Right hindlimb (tissue), 1 donor: ENCODE measurements around the gene CTSW.
A peak's percentile ranks its signal among the peaks of the same experiment; 100 is the strongest.
"Not testable (repeated sequence)": the region's sequence is repeated elsewhere in the genome, so short reads cannot be mapped to it uniquely, and the experiment has no call there.

Source experiments
- DNase-seq: peaks from one replicate; pipeline ENCODE4 v3.0.0-alpha.2; 2018

CTSW gene

DNA sequence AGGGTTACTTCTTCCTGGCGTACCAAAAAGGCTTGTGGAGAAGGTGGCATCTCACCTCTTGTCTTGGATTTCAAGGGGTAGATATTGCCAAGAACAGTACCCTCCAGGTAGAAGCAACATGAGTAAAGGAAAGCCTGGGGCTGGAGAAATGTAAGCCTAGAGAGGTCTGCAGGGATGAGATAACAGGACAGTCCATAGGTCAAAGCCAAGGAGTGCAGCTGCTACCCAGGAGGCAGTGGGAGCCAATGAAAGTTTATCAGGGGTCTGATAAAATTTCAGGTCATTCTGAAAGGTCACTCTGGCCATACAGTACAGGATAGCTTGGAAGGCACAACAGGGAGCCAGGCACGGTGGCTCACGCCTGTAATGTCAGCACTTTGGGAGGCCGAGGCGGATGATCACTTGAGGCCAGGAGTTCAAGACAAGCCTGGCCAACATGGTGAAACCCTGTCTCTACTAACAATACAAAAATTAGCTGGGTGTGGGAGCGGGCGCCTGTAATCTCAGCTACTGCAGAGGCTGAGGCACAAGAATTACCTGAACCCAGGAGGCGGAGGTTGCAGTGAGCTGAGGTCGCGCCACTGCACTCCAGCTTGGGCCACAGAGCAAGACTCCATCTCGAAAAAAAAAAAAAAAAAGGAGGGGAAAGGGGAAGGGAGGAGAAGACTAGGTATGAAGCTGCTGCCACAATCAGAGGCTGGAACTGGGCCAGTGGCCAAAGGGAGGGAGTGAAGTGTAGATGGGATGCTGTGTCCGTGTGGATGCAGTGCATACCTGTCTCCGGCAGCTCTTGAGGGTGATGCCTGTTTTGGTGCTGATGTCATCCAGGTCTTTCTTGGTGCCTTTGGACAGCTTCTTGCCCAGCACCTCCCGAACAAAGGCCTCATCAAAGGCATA lies 7.4 kb downstream of the CTSW start:
- DNase-seq: peak; percentile 27

DNA sequence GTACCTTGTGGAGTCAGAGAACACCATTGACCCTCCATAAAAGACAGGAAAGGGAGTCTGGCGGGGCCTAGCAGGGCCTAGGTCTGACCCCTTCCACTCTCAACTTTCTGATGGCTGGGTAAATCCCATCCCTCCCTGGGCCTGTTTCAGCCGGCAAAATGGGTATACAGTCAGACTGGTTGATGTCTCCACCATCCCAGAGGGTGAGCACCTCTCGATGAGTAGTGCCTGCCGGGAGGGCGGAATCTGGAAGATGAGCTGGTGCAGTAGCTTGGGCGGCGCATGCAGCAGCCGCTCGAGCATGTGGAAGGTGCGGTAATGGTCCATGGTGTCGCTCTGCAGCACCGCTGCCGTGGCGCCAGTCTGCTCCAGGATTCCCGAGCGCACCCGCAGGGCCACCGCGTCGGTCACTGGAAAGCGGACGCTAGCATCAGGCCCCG lies 8.1 kb downstream of the CTSW start:
- DNase-seq: no peak

DNA sequence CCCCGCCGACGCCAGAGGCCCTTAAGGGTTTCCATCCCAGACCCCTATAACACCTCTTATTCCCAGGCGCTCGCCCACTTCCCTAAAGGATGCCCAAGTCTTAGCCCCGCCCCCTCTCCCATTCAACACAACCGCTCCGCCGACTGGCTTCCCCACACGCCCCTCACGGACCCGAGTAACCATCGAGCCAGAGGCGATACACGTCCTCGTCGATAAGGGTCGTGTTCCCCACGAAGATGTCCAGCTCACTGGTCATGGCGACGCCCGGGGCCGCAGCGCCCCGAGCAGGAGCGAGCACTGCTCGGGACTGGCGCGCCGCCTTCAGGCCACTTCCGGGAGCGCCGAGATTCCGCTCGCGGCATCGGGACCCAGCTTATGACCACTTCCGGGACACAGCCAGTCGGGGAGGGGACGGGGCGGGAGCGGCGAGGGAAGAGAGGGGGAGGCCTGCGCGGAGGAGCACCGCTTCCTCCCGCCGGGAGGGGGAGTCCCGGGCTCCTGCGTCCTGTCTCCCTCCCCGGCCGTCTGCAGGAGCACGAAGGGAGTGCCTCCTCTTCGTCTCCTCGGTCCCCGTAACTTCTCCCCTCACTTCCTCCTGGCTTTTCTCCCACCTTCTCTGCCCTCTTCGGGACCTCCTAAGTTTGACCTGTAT lies 8.7 kb downstream of the CTSW start, which contains the start of gene FIBP:
TSS of gene FIBP (minus strand) at position 309 of the 652 bp plus-strand sequence. CDS start at position 256, 53 bp downstream.
- DNase-seq: peak; percentile 99

DNA sequence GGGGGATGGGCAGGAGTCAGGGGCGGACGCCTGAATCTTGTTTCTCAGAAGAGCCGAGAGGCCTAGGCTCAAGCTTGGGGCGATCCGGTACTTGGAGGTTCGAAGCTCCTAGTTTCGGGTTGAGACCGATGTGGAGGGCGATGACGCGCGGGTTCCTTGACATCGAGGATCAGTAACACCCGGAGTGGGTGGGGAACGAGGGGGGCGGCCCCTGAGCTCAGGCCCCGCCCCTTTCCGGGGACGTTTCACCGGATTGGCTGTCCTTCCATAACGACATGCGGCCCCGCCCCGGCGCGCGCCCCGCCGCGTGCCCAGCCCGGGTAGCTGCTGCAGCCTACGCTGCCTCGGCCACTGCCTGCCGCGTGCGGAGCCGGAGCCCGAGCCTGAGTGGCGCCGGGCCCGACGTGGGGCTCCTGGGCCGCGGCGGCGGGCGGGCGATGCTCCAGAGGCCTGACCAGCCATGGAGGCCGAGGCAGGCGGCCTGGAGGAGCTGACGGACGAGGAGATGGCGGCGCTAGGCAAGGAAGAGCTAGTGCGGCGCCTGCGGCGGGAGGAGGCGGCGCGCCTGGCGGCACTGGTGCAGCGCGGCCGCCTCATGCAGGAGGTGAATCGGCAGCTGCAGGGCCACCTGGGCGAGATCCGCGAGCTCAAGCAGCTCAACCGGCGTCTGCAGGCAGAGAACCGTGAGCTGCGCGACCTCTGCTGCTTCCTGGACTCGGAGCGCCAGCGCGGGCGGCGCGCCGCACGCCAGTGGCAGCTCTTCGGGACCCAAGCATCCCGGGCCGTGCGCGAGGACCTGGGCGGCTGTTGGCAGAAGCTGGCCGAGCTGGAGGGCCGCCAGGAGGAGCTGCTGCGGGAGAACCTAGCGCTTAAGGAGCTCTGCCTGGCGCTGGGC lies 10.9 kb downstream of the CTSW start, which contains the start of gene CCDC85B:
TSS of gene CCDC85B (plus strand) at position 350 of the 895 bp plus-strand sequence. CDS start at position 461, 111 bp downstream.
- DNase-seq: peak; percentile 98

DNA sequence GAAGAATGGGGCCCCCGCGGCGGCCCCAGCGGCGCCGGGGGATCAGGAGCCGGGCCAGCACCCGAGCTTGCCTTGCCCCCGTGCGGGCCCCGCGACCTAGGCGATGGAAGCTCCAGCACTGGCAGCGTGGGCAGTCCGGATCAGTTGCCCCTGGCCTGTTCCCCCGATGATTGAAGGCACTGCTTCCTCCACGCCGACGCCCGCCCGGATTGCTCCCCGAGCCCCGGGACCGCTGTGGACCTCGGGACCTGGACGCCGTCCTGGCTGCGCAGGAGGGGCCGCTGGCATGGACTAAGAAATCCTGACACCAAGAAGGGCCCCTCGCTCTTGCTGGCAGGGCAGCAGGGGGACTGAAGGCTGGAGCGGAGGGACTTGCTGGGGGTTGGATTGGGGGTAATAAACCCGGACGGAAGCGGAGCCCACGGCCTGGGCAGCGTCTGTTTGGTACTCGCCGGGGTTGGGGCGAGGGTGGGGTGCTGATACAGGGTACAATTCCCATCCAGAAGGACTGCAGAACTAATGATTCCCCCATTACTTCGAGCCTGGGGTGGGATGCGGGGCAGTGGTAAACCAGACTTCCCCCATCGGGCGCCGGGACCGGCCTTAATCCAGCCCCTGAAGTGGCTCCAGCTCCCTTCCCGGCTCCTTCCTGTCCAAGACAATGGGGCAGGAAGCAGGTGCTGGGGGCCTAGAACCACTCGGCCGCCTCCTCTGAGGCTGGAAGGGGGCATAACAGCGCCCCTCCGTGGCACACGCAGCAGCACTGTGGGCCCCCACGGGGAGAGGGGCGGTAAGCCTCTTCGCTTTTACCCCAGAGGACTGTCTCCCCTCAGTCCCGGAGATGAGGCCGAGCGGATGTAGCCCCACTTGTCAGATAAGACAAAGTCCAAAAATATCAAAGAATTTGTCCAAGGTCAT lies 11.8 kb downstream of the CTSW start:
- DNase-seq: peak; percentile 54

DNA sequence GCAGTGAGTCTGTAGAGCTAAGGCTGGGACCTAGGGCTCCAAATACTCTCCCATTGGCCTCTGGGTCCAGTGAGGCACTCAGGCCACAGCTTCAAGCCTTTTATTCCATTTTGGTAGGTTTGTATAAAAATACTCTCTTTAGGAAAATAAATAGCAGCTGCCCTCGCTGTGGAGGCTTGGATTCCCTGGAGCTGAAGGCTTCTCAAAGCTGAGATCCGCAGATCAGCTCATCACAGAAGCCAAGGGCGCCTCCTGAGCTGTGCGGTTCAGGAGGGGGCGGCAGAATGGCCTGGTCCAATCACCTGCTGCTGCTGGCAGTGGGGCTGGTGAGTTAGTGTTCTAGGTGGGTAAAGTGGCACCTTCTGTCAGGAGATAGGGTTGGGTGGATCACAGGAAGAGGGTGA lies 12.5 kb downstream of the CTSW start:
- DNase-seq: not testable (repeated sequence)

DNA sequence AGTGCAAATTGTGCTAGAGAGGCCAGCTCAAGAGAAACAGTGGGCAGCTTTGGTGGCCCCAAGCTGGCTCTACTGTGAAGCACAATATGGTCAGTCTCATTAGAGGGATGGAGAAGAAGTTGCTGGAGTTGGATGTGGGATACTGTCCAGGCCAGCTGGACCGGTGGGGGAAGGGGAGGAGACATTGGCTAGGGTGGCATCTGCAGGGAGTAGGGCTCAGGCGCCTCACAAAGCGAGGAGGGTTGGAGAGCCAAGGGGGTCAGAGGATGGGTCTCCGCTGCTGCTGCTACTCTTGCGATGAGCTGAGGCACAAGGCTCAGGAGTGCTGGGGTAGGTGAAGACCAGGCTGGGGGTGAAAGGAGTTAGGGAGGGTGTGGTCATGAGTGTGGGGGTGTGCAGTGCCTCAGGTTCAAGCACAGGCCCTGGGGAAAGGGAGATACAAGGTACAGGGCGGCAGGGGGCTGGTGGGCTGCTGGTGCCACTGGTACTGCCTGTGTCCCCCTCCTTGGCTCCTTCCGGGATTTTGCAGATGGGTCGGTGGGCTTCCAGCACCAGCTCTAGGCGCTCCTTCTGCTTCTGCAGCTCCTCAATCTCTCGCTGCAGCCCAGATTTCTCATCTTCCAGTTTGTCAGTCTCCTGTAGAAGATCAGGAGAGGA lies 13.2 kb downstream of the CTSW start:
- DNase-seq: peak; percentile 21

DNA sequence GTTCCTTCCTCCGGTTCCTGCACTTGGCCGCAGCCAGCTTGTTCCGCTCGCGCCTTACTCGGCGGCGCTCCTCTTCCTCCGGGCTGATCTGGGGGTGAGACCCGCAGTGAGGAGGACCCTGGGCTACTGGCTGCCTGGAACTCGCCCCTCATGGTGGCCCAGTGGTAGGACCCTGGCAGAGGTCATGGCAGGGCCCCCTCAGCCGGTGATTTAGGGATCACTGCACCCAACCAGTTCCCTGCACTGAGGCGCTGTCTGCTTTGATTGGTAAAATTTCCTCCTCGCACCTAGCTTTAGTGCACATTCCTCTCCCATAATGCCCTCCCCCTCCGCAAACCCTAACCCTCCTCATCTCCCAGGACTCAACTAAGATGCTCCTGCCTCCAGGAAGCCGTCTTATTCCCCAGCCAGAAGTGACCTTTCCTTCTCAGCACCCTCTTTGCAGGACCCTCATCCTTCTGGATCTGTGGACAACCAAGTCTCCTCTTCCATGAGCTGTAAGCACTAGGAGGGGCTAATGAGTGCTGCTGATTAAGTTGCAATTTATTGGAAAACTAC lies 14.5 kb downstream of the CTSW start:
- peak; percentile 19 for DNase-seq

DNA sequence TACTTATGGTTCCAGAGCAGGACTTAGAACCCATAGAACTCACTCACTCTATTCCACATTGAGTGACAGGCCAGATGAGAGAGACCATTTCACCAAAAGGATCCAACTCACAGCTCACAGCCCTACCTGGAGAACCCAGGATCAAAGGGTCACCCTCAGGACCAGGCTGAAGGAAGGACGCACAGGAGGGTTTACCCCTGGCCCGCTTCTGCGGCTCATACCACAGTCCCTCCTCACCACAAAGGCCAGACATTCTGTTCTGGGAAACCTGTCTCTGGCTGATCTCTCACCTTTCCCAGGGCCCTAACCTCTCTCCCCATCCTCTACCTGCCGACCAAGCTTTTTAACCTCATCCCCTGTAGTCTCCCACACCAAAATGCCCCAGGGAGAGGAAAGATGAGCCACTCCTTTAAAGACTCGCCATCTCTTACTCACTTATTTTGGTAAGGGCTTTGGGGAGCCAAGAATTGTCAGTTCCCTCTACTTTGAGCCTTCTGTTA lies 15.9 kb downstream of the CTSW start:
- no peak for DNase-seq

DNA sequence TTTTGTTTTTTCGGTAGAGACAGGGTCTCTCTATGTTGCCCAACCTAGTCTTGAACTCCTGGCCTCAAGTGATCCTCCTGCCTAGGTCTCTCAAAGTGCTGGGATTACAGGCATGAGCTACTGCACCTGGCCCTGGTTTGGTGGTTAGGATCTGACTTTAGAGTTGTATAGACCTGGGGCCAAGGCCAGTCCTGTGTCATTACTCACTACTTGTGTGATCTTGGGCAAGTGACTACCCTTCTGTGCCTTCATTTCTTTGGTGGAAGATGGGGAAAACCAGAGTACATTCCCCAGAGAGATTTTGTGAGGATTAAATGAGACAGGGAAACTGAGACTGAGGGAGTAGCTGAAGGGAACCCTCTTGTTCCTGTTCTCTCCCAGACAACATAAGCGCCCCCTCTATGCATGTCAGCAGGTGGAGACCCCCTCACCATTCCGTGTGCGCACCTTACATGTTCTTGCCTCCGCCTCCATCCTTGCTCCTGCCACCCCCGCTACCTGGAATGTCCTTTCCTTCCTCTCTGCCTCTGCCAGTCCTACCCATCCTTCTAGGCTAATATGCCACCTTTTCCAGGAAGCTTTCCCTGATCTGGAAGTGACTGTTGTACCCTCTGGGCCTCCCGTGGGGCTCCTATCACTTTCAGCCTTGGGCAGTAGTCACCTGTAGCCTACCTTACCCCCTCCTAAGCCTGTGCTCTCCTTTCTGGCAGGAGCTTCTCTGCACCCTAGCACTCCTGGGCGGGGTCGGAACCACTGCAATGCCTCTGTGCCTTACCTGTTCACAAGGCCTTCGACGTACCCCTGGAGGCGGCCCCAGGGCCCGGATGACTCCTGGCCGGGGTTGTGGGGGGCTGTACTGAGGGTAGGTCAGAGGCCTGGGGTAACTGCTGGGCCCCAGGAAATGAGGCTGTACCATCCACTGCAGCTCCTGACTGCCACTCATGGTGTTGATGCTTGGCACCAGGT lies 16.7 kb downstream of the CTSW start:
- no peak for DNase-seq

DNA sequence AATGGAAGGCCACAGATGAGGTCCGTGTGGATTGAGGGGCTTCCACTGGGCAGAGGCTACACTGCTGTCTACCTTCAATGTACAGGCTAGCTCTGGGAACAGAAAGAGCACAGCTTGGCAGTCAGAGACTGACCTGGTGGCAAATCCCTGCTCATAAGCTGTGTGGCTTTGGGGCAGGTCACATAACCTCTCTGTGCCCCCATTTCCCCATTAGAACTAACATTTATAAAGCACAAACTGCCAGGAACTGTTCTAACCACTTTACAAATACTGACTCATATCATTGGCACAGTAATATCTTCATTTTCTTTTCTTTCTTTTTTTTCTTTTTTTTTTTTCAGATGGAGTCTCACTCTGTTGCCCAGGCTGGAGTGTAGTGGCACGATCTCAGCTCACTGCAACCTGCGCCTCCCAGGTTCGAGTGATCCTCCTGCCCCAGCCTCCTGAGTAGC lies 17.4 kb downstream of the CTSW start:
- DNase-seq: no peak

DNA sequence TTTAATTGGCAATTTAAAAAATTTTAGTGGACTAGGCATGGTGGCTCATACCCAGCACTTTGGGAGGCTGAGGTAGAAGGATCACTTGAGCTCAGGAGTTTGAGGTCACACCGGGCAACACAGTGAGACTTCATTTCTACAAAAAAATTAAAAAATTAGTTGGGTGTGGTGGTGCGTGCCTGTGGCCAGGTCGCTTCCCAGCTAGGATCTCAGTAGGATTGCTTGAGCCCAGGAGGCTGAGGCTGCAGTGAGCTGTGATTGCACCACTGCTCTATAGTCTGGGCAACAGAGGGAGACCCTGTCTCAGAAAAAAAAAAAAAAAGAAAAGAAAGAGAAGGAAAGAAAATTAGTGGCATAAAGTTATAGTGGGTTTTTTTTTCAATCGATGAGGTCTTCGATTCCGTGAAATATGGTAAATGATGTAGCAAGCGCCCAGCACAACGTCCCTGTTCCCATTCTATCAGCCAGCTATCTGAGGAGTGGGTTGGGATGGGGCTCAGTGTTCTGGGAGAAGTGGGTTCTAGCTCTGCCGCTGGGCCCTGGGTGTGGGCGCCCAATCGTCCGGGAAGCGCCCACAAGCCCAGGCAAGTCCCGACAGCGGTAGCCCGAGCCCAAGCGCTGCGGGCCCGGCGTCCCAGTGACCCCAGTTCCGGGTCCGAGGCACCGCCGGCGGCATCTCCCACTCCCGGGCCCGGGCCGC lies 19.2 kb downstream of the CTSW start:
- no peak for DNase-seq

DNA sequence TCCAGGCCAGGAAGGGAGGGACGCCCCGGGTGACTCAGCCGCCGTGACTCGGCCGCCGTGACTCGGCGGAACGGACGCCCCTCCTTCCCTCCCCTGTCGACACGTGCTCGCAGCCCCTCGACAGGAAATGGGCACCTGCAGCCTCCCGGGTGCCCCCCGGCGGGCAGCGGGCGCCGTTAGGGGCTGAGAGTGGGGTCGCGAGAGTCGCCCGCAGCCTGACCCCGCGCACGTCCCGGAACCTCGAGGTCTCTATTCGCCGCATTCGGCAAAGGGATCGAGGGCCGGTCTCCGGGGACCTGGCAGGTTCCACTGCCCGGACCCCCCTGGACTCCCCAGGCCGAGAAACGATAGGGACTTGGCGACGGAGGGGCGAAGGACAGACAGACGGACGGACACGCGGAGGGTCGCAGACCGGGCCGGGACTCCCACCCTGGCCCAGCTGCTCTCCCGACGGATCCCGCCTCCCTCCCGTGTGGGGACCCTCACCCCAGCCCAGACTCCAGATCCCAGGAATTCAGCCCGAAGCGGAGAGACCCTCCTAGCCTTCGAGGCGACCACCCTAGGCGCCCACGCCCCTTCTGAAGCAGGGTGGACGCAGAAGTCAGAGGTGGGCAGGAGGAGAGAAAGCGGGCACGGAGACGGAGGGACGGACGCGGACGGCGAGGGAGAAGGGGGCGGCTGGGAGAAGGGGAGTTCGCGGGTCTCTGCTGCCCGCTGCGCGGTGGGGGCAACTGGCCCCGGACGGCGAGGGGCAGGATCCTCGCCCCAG lies 19.9 kb downstream of the CTSW start:
- DNase-seq: peak; percentile 34

DNA sequence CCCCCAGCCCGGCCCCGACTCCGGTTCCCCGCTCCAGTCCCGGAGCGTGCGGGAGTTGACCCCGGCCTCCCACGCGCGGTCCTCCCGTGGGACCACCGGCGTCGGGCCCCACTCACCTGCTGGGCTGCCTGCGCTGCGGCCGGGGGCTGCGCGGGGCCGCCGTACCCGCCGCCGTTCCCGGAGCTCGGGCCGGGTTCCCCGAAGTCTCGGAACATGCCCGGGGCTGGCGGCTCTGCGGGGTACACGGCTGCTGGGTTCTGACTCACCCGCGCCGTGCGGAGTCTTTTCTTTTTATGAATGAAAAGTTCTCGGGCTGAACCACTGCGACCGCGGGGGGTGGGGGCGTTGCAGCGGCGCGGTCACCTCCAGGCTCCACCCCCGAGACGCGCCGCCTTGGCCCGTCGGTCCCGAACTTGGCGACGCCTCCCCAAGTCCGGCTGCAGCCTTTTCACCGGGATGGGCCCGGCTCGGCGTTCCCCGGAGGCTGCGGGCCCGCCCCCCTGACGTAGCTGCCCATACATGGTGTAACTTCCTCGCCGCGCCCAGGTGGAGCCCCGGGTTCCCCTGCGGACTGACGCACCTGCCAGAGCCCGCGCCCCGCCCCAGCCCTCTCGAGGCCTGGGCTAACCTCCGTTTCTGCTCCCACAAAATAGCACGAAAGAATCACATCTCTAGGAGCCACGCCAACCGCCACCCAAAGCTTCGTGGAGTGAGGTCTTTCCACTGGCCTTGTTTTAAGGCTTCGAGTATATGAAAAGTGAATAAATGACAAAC lies 20.7 kb downstream of the CTSW start, which contains the start of gene FOSL1:
TSS of gene FOSL1 (minus strand) at position 264 of the 774 bp plus-strand sequence. CDS start at position 215, 49 bp downstream.
- peak; percentile 70 for DNase-seq

DNA sequence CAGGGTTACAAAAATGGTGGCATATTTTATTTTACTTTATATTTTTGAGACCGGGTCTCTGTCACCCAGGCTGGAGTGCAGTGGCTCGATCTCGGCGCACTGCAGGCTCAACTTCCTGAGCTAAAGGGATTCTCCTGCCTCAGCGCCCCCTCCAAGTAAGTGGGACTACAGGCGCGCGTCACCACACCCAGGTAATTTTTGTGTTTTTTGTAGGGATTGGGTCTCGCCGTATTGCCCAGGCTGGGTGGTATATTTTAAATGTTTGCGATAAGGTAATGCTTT lies 21.2 kb downstream of the CTSW start:
- DNase-seq: no peak

DNA sequence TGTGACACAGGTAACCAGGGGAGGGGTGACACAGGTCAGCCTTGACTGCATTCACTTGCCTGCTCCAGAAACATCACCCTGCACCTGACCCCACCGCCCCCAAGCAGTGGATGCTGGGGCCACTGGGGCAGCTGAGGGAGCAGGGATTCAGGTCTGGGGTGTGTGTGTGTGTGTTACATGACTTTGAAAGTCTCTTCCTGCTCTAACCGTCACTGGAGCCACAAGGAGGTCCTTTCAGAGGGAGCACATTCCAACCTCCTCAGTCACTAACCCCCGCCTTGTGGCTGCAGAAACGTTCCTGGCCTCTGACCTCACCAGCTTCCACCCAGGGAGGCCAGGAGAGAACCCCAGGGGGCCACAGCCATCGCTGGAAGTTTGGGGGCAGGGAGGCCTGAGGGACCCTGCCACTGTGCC lies 23.4 kb downstream of the CTSW start:
- no peak for DNase-seq

DNA sequence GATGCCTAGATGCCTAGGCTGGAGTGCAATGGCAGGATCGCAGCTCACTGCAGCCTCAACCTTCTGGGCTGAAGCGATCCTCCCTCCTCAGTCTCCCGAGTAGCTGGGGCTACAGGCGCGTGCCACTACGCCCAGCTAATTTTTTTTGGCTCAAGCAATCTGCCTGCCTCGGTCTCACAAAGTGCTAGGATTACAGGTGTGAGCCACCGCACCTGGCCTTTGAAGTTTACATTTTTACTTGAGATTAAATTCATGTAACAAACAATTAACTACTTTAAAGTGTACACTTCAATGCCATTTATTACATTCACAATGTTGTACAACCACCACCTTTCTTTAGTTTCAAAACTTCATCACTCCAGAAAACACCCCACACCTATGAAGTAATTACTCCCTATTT lies 24.1 kb downstream of the CTSW start:
- no peak for DNase-seq
